ENCODE data around the gene P4HTM.

DNA sequence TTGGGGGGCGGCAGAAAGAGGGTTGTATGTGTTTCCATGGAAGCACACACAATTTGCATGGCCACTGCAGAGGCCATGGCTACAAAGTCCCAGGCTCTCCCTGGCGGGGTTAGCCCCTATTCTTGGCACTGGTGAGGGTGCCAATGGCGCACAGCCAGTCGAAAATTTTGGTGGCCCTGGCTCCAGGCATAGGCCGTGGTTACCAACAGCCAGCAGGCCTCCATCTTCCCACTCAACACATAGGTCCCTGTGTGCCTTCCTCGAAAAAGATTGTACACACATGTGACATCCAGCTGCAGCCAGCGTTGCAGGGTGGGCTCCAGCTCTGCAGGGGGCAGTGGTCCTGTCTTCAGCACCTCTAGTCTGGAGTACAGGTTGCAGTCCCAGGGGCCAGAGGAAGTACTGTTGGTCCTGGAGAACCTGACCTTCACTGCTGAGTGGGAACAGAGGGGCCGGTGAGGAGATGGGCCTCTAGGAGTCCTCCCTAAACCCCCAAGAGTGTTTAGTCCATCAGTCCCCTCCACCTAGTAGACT, 7.1 kb downstream of the P4HTM start:
- TF ChIP-seq, protein P1, sequence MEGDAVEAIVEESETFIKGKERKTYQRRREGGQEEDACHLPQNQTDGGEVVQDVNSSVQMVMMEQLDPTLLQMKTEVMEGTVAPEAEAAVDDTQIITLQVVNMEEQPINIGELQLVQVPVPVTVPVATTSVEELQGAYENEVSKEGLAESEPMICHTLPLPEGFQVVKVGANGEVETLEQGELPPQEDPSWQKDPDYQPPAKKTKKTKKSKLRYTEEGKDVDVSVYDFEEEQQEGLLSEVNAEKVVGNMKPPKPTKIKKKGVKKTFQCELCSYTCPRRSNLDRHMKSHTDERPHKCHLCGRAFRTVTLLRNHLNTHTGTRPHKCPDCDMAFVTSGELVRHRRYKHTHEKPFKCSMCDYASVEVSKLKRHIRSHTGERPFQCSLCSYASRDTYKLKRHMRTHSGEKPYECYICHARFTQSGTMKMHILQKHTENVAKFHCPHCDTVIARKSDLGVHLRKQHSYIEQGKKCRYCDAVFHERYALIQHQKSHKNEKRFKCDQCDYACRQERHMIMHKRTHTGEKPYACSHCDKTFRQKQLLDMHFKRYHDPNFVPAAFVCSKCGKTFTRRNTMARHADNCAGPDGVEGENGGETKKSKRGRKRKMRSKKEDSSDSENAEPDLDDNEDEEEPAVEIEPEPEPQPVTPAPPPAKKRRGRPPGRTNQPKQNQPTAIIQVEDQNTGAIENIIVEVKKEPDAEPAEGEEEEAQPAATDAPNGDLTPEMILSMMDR (IDR thresholded peaks at IDR 0.05): no peak
- no peak for TF ChIP-seq ZFX (IDR thresholded peaks at IDR 0.05; ENCODE audit: borderline replicate concordance)

Measured in 22Rv1 (cell line).